HCT116 (cell line): ENCODE measurements around the gene PLAU. TPM values are rescaled to one million over a fixed set of nuclear protein-coding genes. Genes with fewer than 3 reads are reported as not detected.
A peak's percentile ranks its signal among the peaks of the same experiment; 100 is the strongest.

Source experiments
- ATAC-seq: fragments of 200-7000 bp; cut with Tn5 transposase; 2 replicates; pipeline ENCODE4 v1.9.1; 2020; ENCODE audit warnings: mild to moderate bottlenecking, moderate library complexity
- BruUV-seq: library from RNA; stranded (reverse); fragments of 400-500 nt; replicated peaks from 2 replicates; lab custom pipeline; 2021; lab: Mats Ljungman, UMichigan
- CTCF ChIA-PET: fragments of 300-600 bp; sonication (Branson Sonifier 250); formaldehyde crosslinking; loops from one replicate; lab custom pipeline; 2021; ENCODE audit warnings: antibody characterized with exemption; lab: Charles Lee
- POLR2A ChIA-PET: fragments of 300-600, 350-600 bp; sonication (Branson Sonifier 250); formaldehyde crosslinking; loops from one replicate; lab custom pipeline; 2021; ENCODE audit warnings: antibody characterized with exemption; lab: Charles Lee
- RAD21 ChIA-PET, 2 experiments: fragments of 300-600 bp; sonication (Branson Sonifier 250); formaldehyde crosslinking; loops; one replicate each; lab custom pipeline; 2023; ENCODE audit warnings: low total read pairs in 2 of 2; ENCODE audit not compliant: uncharacterized antibody in 2 of 2, unreplicated experiment in 2 of 2, low non-redundant PET in 1 of 2; lab: Charles Lee
- DNase-seq: peaks from one replicate; pipeline ENCODE4 v3.0.0-alpha.2; 2010; ENCODE audit warnings: low read depth, low spot score
- H2AFZ ChIP-seq: fragments of 200-600 bp; shearing (Covaris generic), sonication (generic); 2 replicates; pipeline ENCODE4 v1.6.1; 2017; ENCODE audit warnings: low read depth, mixed run types, mixed read lengths, antibody characterized with exemption, low read length; ENCODE audit not compliant: poor library complexity, severe bottlenecking
- H3K27ac ChIP-seq: 2 replicates; pipeline ENCODE4 v1.5.1; 2012; ENCODE audit warnings: low read depth, low read length
- H3K27me3 ChIP-seq: fragments of 200-600 bp; sonication (generic); 2 replicates; pipeline ENCODE4 v1.6.1; 2016; ENCODE audit warnings: mixed run types, low read length, mixed read lengths; ENCODE audit not compliant: insufficient read depth
- H3K36me3 ChIP-seq, 2 experiments: fragments of 200-500 bp in 1 of 2; fragments of 200-600 bp in 1 of 2; sonication (Bioruptor generic) in 1 of 2; sonication (generic) in 1 of 2; 2 replicates each; pipeline versions ENCODE4 v1.5.1 to v1.6.1; 2014 to 2016; ENCODE audit warnings: low read length in 2 of 2, inconsistent platforms in 1 of 2, mixed read lengths in 1 of 2, mixed run types in 1 of 2; ENCODE audit not compliant: insufficient read depth in 2 of 2, control insufficient read depth in 1 of 2
- H3K4me1 ChIP-seq, 2 experiments: fragments of 200-600 bp in 1 of 2; sonication (generic) in 1 of 2; 2 replicates each; pipeline versions ENCODE4 v1.5.1 to v1.6.1; 2012 to 2017; ENCODE audit warnings: low read length in 2 of 2, inconsistent platforms in 1 of 2, mild to moderate bottlenecking in 1 of 2, mixed read lengths in 1 of 2, mixed run types in 1 of 2, moderate library complexity in 1 of 2; ENCODE audit not compliant: insufficient read depth in 2 of 2, control insufficient read depth in 1 of 2
- H3K4me2 ChIP-seq: fragments of 200-600 bp; sonication (generic); 2 replicates; pipeline ENCODE4 v1.6.1; 2017; ENCODE audit warnings: mixed run types, low read length, mixed read lengths
- H3K4me3 ChIP-seq, 2 experiments: fragments of 200-600 bp in 1 of 2; sonication (generic) in 1 of 2; replicated peaks in 1 of 2; 2 replicates each; pipeline ENCODE4 v1.5.1; 2011 to 2016; ENCODE audit warnings: low read length in 2 of 2, control low read depth in 1 of 2, low read depth in 1 of 2, mild to moderate bottlenecking in 1 of 2, mixed read lengths in 1 of 2, mixed run types in 1 of 2
- H3K79me2 ChIP-seq: fragments of 200-600 bp; sonication (generic); 2 replicates; pipeline ENCODE4 v1.6.1; 2017; ENCODE audit warnings: mild to moderate bottlenecking, mixed run types, low read length, moderate library complexity, mixed read lengths; ENCODE audit not compliant: insufficient read depth
- H3K9ac ChIP-seq: fragments of 200-600 bp; sonication (generic); 2 replicates; pipeline ENCODE4 v1.6.1; 2016; ENCODE audit warnings: low read length, mixed read lengths
- H3K9me2 ChIP-seq: fragments of 200-600 bp; sonication (generic), shearing (Covaris generic); 2 replicates; pipeline ENCODE4 v1.6.1; 2017; ENCODE audit warnings: mixed run types, mild to moderate bottlenecking, moderate library complexity; ENCODE audit not compliant: insufficient read depth
- H3K9me3 ChIP-seq, 2 experiments: fragments of 200-500 bp in 1 of 2; fragments of 200-600 bp in 1 of 2; sonication (Bioruptor generic) in 1 of 2; sonication (generic) in 1 of 2; 2 replicates each; pipeline ENCODE4 v1.6.1; 2014 to 2017; ENCODE audit warnings: low read length in 2 of 2, mixed read lengths in 2 of 2, inconsistent platforms in 1 of 2, low read depth in 1 of 2, mild to moderate bottlenecking in 1 of 2, mixed run types in 1 of 2, moderate library complexity in 1 of 2; ENCODE audit not compliant: control insufficient read depth in 1 of 2, insufficient read depth in 1 of 2
- H4K20me1 ChIP-seq: fragments of 200-600 bp; sonication (generic), shearing (Covaris generic); 2 replicates; pipeline ENCODE4 v1.6.1; 2017; ENCODE audit warnings: mixed run types, mild to moderate bottlenecking, moderate library complexity; ENCODE audit not compliant: insufficient read depth
- CBX3 ChIP-seq: IDR thresholded peaks from 2 replicates; pipeline ENCODE4 v1.6.1; 2012; ENCODE audit warnings: low read depth
- CEBPB ChIP-seq: IDR thresholded peaks from 2 replicates; pipeline ENCODE4 v1.6.1; 2012; ENCODE audit warnings: low read depth
- EGR1 ChIP-seq: IDR thresholded peaks from 2 replicates; pipeline ENCODE4 v1.6.1; 2012; ENCODE audit warnings: low read depth
- ELF1 ChIP-seq: IDR thresholded peaks from 2 replicates; pipeline ENCODE4 v1.6.1; 2012; ENCODE audit warnings: low read depth, borderline replicate concordance
- JUND ChIP-seq: IDR thresholded peaks from 2 replicates; pipeline ENCODE4 v1.6.1; 2012
- POLR2A ChIP-seq: IDR thresholded peaks from 2 replicates; pipeline ENCODE4 v1.7.0; 2011; ENCODE audit warnings: borderline replicate concordance; ENCODE audit not compliant: insufficient read depth, insufficient read length; ENCODE audit errors: extremely low read depth
- RAD21 ChIP-seq: IDR thresholded peaks from 2 replicates; pipeline ENCODE4 v1.6.1; 2012; ENCODE audit warnings: low read depth, mild to moderate bottlenecking
- SIN3A ChIP-seq: IDR thresholded peaks from 2 replicates; pipeline ENCODE4 v1.6.1; 2012; ENCODE audit warnings: low read depth
- SP1 ChIP-seq: IDR thresholded peaks from 2 replicates; pipeline ENCODE4 v1.6.1; 2012; ENCODE audit warnings: low read depth
- TCF7L2 ChIP-seq: IDR thresholded peaks from 2 replicates; pipeline ENCODE4 v1.7.0; 2011; ENCODE audit warnings: borderline replicate concordance, inconsistent platforms; ENCODE audit not compliant: insufficient read depth, insufficient read length; ENCODE audit errors: extremely low read depth
- intact Hi-C: fragments of 100-400 bp; cut with micrococcal nuclease; formaldehyde crosslinking; loops from 2 replicates; pipeline ENCODE4 v1.10.0; 2022
- total RNA-seq: library from RNA; stranded (reverse); gene quantifications from one replicate; pipeline ENCODE4 v1.2.1, GENCODE V29; 2021; ENCODE audit not compliant: unreplicated experiment
- TF ChIP-seq, protein P1 (sequence below), 3 experiments: fragments of 200-600 bp in 1 of 3; sonication (generic) in 1 of 3; IDR thresholded peaks in 2 of 3; conservative IDR thresholded peaks in 1 of 3; 2 replicates each; pipeline ENCODE4 v1.5.1; 2012 to 2017; ENCODE audit warnings: low read depth in 2 of 3, low read length in 2 of 3, antibody characterized with exemption in 1 of 3, borderline replicate concordance in 1 of 3, control low read depth in 1 of 3, mild to moderate bottlenecking in 1 of 3, mixed read lengths in 1 of 3, mixed run types in 1 of 3, moderate library complexity in 1 of 3; ENCODE audit not compliant: insufficient read depth in 1 of 3

PLAU gene
- total RNA-seq, 1 experiment from 2014 or later: 60.3 TPM

DNA sequence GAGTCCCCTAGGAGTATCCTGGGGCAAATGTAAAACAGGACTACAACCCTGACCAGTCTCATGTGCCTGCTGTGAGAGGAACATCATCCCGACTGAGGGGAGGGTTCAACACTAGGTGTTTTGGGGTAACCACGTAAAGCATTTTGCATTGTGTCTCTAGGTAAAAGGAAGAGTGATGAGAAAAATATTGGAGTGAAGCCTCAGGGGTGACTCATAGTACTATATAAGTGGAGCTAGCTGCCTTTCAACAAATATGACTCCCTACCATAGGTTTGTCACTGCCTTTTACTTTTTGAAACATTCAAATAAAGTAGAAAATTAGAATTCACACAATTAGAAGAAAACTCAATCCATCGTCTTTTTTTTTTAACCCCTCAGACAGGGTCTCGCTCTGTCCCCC, 34.0 kb upstream of the PLAU start:
- H2AFZ ChIP-seq: no peak overlapping the region

More for the DNA sequence above, 34.0 kb upstream of the PLAU start:
- Histone ChIP-seq H3K9me3 (no peaks in the 10 kb centered on the region), H3K79me2 (peaks cover 15% of the 10 kb centered on the region), H3K4me2 (peak overlapping the region; percentile 92; the same call in 1 of the 2 replicates), H4K20me1 (no peaks in the 10 kb centered on the region), H3K9ac (no peak overlapping the region), H3K27ac (no peak overlapping the region), H3K36me3 (no peaks in the 10 kb centered on the region), H3K4me3 (no peak overlapping the region), H3K4me1 (peaks cover 33 to 55% of the 10 kb centered on the region in 2 experiments), H3K9me2 (no peaks in the 10 kb centered on the region), H3K27me3 (no peaks in the 10 kb centered on the region)
- RAD21 ChIA-PET: no interaction called here
- TF ChIP-seq RAD21: no peak
- TF ChIP-seq JUND: no peak
- no peak for TF ChIP-seq SP1
- TF ChIP-seq SIN3A: no peak
- no peak for TF ChIP-seq ELF1
- no peak for TF ChIP-seq TCF7L2
- TF ChIP-seq EGR1: no peak
- TF ChIP-seq, protein P1, sequence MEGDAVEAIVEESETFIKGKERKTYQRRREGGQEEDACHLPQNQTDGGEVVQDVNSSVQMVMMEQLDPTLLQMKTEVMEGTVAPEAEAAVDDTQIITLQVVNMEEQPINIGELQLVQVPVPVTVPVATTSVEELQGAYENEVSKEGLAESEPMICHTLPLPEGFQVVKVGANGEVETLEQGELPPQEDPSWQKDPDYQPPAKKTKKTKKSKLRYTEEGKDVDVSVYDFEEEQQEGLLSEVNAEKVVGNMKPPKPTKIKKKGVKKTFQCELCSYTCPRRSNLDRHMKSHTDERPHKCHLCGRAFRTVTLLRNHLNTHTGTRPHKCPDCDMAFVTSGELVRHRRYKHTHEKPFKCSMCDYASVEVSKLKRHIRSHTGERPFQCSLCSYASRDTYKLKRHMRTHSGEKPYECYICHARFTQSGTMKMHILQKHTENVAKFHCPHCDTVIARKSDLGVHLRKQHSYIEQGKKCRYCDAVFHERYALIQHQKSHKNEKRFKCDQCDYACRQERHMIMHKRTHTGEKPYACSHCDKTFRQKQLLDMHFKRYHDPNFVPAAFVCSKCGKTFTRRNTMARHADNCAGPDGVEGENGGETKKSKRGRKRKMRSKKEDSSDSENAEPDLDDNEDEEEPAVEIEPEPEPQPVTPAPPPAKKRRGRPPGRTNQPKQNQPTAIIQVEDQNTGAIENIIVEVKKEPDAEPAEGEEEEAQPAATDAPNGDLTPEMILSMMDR (IDR thresholded peaks at IDR 0.05 in 2 of 3, conservative IDR thresholded peaks at IDR 0.05 in 1 of 3; ENCODE audit: borderline replicate concordance in 1 of 3, insufficient read depth in 1 of 3, low read depth in 2 of 3, low read length in 2 of 3): no peak
- no peak for TF ChIP-seq CBX3
- TF ChIP-seq CEBPB: no peak
- TF ChIP-seq POLR2A: no peak
- POLR2A ChIA-PET: no interaction called here
- CTCF ChIA-PET: no interaction called here
- intact Hi-C loops: loop anchor here (5.0 kb wide), 1 partner anchor 105 kb away; a partner anchor contains a TSS
- no peak for ATAC-seq
- DNase-seq: no peak
- BruUV-seq: no TSS peak
